CD14-positive monocyte (primary cell): Measurements from ENCODE around the gene CISTR. TPM values are rescaled to one million over a fixed set of nuclear protein-coding genes. Genes with fewer than 3 reads are reported as not detected.

ENCODE experiments used
- DNase-seq, 3 donors: peaks; one replicate each; pipeline ENCODE4 v3.0.0-alpha.2; 2011 to 2022
- H2AFZ ChIP-seq: 2 replicates; pipeline ENCODE4 v1.6.0; 2012; ENCODE audit warnings: mild to moderate bottlenecking, low read depth, low read length, inconsistent platforms; ENCODE audit not compliant: insufficient read depth, poor library complexity, severe bottlenecking
- H3K27ac ChIP-seq, 2 donors: 1 replicate in 1 of 2; 2 replicates in 1 of 2; pipeline ENCODE4 v1.5.1; 2012 to 2013; ENCODE audit warnings: low read length in 2 of 2, control low read depth in 1 of 2, inconsistent platforms in 1 of 2, low read depth in 1 of 2, mild to moderate bottlenecking in 1 of 2
- H3K27me3 ChIP-seq, 2 donors: one replicate each; pipeline versions ENCODE4 v1.6.0 to v1.6.1; 2011 to 2013; ENCODE audit warnings: low read length in 2 of 2; ENCODE audit not compliant: control insufficient read depth in 2 of 2, insufficient read depth in 2 of 2
- H3K36me3 ChIP-seq, 2 donors: replicated peaks in 1 of 2; 1 replicate in 1 of 2; 2 replicates in 1 of 2; pipeline versions ENCODE4 v1.5.1 to v1.6.1; 2012 to 2013; ENCODE audit warnings: low read length in 2 of 2, control low read depth in 1 of 2, inconsistent platforms in 1 of 2, mild to moderate bottlenecking in 1 of 2; ENCODE audit not compliant: insufficient read depth in 2 of 2, control insufficient read depth in 1 of 2
- H3K4me1 ChIP-seq, 2 donors: 1 replicate in 1 of 2; 2 replicates in 1 of 2; pipeline versions ENCODE4 v1.5.1 to v1.6.1; 2012 to 2013; ENCODE audit warnings: low read length in 2 of 2, control low read depth in 1 of 2, inconsistent platforms in 1 of 2, mild to moderate bottlenecking in 1 of 2, moderate library complexity in 1 of 2; ENCODE audit not compliant: insufficient read depth in 2 of 2, control insufficient read depth in 1 of 2
- H3K4me2 ChIP-seq: replicated peaks from 2 replicates; pipeline ENCODE3; 2012; ENCODE audit warnings: low read length, moderate library complexity, mild to moderate bottlenecking; ENCODE audit not compliant: poor library complexity, severe bottlenecking; ENCODE audit errors: extremely low read depth
- H3K4me3 ChIP-seq, 3 experiments: fragments of 200-600 bp in 1 of 3; sonication (generic) in 1 of 3; replicated peaks in 1 of 3; 1 replicate in 2 of 3; 2 replicates in 1 of 3; pipeline ENCODE4 v1.5.1; 2011 to 2013; ENCODE audit warnings: low read length in 3 of 3, mild to moderate bottlenecking in 3 of 3, control low read depth in 2 of 3, low read depth in 2 of 3, inconsistent platforms in 1 of 3, moderate library complexity in 1 of 3
- H3K79me2 ChIP-seq: 2 replicates; pipeline ENCODE4 v1.6.0; 2012; ENCODE audit warnings: mild to moderate bottlenecking, control low read depth, inconsistent platforms, low read length, moderate library complexity; ENCODE audit not compliant: insufficient read depth
- H3K9ac ChIP-seq: 2 replicates; pipeline ENCODE4 v1.6.0; 2017; ENCODE audit warnings: low read length, mild to moderate bottlenecking; ENCODE audit not compliant: insufficient read depth, poor library complexity, severe bottlenecking
- H3K9me3 ChIP-seq, 2 donors: replicated peaks in 1 of 2; 1 replicate in 1 of 2; 2 replicates in 1 of 2; pipeline versions ENCODE4 v1.5.1 to v1.6.1; 2012 to 2013; ENCODE audit warnings: low read length in 2 of 2, control low read depth in 1 of 2; ENCODE audit not compliant: control insufficient read depth in 1 of 2, insufficient read depth in 1 of 2
- H4K20me1 ChIP-seq: 2 replicates; pipeline ENCODE4 v1.6.0; 2012; ENCODE audit warnings: mild to moderate bottlenecking, low read length, control low read depth, moderate library complexity; ENCODE audit not compliant: insufficient read depth
- H3K27ac Mint-ChIP-seq, 7 donors: one replicate each; pipeline ENCODE4 v1.8.0; 2020; ENCODE audit warnings: mild to moderate bottlenecking in 7 of 7, mixed read lengths in 7 of 7, moderate library complexity in 6 of 7, inconsistent platforms in 2 of 7
- H3K27me3 Mint-ChIP-seq, 3 donors: one replicate each; pipeline ENCODE4 v1.8.0; 2021 to 2022; ENCODE audit warnings: low read depth in 3 of 3, mild to moderate bottlenecking in 3 of 3, mixed read lengths in 3 of 3, moderate library complexity in 3 of 3, inconsistent platforms in 1 of 3
- H3K36me3 Mint-ChIP-seq, 2 donors: one replicate each; pipeline ENCODE4 v1.8.0; 2020; ENCODE audit warnings: mixed read lengths in 2 of 2, inconsistent platforms in 1 of 2, mild to moderate bottlenecking in 1 of 2
- H3K4me1 Mint-ChIP-seq: one replicate; pipeline ENCODE4 v1.8.0; 2020; ENCODE audit warnings: mild to moderate bottlenecking, mixed read lengths
- H3K4me3 Mint-ChIP-seq, 2 donors: one replicate each; pipeline ENCODE4 v1.8.0; 2020; ENCODE audit warnings: mild to moderate bottlenecking in 2 of 2, mixed read lengths in 2 of 2, moderate library complexity in 1 of 2
- H3K9me3 Mint-ChIP-seq, 7 donors: one replicate each; pipeline ENCODE4 v1.8.0; 2020 to 2022; ENCODE audit warnings: mixed read lengths in 7 of 7, mild to moderate bottlenecking in 6 of 7, moderate library complexity in 6 of 7, inconsistent platforms in 2 of 7
- WGBS: methylation state at CpG from one replicate; pipeline ENCODE4 v1.1.5; 2013; ENCODE audit warnings: missing lambda C conversion rate; ENCODE audit not compliant: insufficient coverage; 5-methylcytosine and 5-hydroxymethylcytosine counted together
- intact Hi-C, 2 donors: fragments of 100-400 bp; cut with micrococcal nuclease; formaldehyde crosslinking; loops; one replicate each; pipeline versions ENCODE4 v1.15.0 to v1.15.1; 2023
- polyA plus RNA-seq, 3 donors: library from polyadenylated mRNA; depleted of rRNA in 1 of 3; unstranded in 2 of 3; stranded (reverse) in 1 of 3; fragments of 300-500 nt in 2 of 3; fragments of >200 nt in 1 of 3; fragmentation: Illumina TruSeq in 2 of 3; gene quantifications; 1 replicate in 2 of 3; 2 replicates in 1 of 3; pipeline ENCODE4 v1.2.3, GENCODE V29; 2012 to 2021
- TF ChIP-seq, protein P1 (sequence below): fragments of 200-600 bp; IDR thresholded peaks from one replicate; pipeline ENCODE4 v1.8.0; 2022; ENCODE audit warnings: antibody characterized with exemption, mild to moderate bottlenecking

CISTR gene
- polyA plus RNA-seq, 3 donors = not detected

DNA sequence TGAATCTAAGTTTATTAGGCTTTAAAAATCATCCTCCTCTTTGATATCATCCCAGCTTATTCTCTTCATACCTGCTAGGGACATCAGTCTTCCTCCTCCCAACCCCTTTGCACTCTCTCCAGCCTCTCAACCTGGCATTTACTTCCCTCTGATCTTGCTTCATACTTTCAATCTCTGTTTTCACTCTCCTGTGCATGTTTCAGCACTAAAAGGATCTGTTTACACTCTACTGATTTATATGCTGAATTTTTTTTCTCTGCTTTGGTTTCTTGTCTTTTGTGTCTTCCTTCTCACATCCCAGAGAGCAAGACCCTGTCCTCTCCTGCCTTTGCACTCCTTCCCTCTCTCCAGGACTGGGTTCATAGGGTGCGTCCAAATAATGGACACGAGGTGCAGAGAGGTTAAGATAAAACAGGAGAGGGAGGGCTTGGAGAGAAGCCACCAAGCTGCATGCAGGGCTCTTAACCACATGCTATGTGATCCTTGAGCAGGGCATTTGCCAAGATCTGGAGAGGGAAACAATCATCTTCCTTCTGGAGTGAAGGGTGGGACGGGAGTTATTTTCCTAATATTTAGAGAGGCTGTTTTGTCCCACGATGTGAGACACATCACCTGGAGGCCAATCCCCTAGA is 3.0 kb upstream of the CISTR start:
- H3K36me3 Mint-ChIP-seq = no peaks in the 10 kb centered on the region
- Histone ChIP-seq H3K27me3 (peaks cover 73 to 93% of the 10 kb centered on the region in 2 donors), H3K4me3 (no peak overlapping the region), H2AFZ (no peak overlapping the region), H3K9me3 (peaks cover 0 to 25% of the 10 kb centered on the region in 2 donors), H3K4me1 (peaks cover 17 to 28% of the 10 kb centered on the region in 2 donors), H3K4me2 (no peak overlapping the region), H3K79me2 (no peaks in the 10 kb centered on the region), H3K27ac (no peak overlapping the region), H3K36me3 (no peaks in the 10 kb centered on the region), H4K20me1 (no peaks in the 10 kb centered on the region), H3K9ac (no peak overlapping the region)
- TF ChIP-seq, protein P1, sequence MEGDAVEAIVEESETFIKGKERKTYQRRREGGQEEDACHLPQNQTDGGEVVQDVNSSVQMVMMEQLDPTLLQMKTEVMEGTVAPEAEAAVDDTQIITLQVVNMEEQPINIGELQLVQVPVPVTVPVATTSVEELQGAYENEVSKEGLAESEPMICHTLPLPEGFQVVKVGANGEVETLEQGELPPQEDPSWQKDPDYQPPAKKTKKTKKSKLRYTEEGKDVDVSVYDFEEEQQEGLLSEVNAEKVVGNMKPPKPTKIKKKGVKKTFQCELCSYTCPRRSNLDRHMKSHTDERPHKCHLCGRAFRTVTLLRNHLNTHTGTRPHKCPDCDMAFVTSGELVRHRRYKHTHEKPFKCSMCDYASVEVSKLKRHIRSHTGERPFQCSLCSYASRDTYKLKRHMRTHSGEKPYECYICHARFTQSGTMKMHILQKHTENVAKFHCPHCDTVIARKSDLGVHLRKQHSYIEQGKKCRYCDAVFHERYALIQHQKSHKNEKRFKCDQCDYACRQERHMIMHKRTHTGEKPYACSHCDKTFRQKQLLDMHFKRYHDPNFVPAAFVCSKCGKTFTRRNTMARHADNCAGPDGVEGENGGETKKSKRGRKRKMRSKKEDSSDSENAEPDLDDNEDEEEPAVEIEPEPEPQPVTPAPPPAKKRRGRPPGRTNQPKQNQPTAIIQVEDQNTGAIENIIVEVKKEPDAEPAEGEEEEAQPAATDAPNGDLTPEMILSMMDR = no peak
- H3K9me3 Mint-ChIP-seq = peaks cover 0 to 3% (median 0%) of the 10 kb centered on the region in 7 donors
- H3K4me3 Mint-ChIP-seq = no peak overlapping the region
- peaks cover 19 to 30% (median 27%) of the 10 kb centered on the region in 3 donors for H3K27me3 Mint-ChIP-seq
- peaks cover 19% of the 10 kb centered on the region for H3K4me1 Mint-ChIP-seq
- intact Hi-C loops = no loop called here
- DNase-seq = no peak
- no peak overlapping the region for H3K27ac Mint-ChIP-seq
- no CpG with 5 or more reads among the region's 4 CpGs for WGBS

DNA sequence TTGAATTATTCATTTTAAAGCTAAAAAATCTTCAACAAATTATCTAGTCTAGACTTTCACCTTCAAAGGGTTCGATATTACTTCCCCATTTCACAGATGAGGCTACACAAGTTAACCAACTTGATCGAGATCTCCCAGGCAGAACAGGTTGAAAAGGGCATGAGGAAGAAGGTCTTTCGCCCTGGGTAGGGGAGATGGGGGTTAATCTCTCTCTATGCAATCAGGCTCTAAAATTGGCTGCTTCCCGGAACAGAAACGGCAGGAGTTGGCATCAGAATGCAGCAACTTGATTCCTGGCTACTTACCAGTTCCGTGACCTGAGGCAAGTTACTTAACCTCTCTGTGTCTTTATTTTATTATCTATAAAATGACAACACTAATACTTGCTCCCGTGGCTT is 2.4 kb upstream of the CISTR start:
- peaks cover 16 to 25% (median 22%) of the 10 kb centered on the region in 3 donors for H3K27me3 Mint-ChIP-seq
- TF ChIP-seq, protein P1 = no peak
- Histone ChIP-seq H3K9ac (no peak overlapping the region), H3K79me2 (no peaks in the 10 kb centered on the region), H2AFZ (no peak overlapping the region), H3K4me1 (peaks cover 17 to 28% of the 10 kb centered on the region in 2 donors), H3K9me3 (peaks cover 0 to 26% of the 10 kb centered on the region in 2 donors), H3K27ac (no peak overlapping the region), H3K36me3 (no peaks in the 10 kb centered on the region), H3K4me3 (no peak overlapping the region), H4K20me1 (no peaks in the 10 kb centered on the region), H3K27me3 (peaks cover 73 to 93% of the 10 kb centered on the region in 2 donors), H3K4me2 (no peak overlapping the region)
- peaks cover 0 to 3% (median 0%) of the 10 kb centered on the region in 7 donors for H3K9me3 Mint-ChIP-seq
- no peak overlapping the region for H3K27ac Mint-ChIP-seq
- peaks cover 19% of the 10 kb centered on the region for H3K4me1 Mint-ChIP-seq
- no peak for DNase-seq
- no peak overlapping the region for H3K4me3 Mint-ChIP-seq
- WGBS = 100% methylated on average over 1 of the region's 7 CpGs
- intact Hi-C loops = no loop called here
- H3K36me3 Mint-ChIP-seq = no peaks in the 10 kb centered on the region
